Activated naive CD8-positive, alpha-beta T cell (primary cell): ENCODE results near the gene SLC1A3.

ENCODE experiments used
- H3K27ac Mint-ChIP-seq: one replicate; pipeline ENCODE4 v1.8.0; 2021; ENCODE audit warnings: mixed read lengths
- H3K27me3 Mint-ChIP-seq: one replicate; pipeline ENCODE4 v1.8.0; 2021; ENCODE audit warnings: mixed read lengths
- H3K36me3 Mint-ChIP-seq: one replicate; pipeline ENCODE4 v1.8.0; 2021; ENCODE audit warnings: mixed read lengths
- H3K4me1 Mint-ChIP-seq: one replicate; pipeline ENCODE4 v1.8.0; 2021; ENCODE audit warnings: low read depth, mixed read lengths
- H3K4me3 Mint-ChIP-seq: one replicate; pipeline ENCODE4 v1.8.0; 2021; ENCODE audit warnings: mild to moderate bottlenecking, mixed read lengths
- H3K9me3 Mint-ChIP-seq: one replicate; pipeline ENCODE4 v1.8.0; 2021; ENCODE audit warnings: low read depth, mixed read lengths

SLC1A3 gene

GRCh38 chr5:36666986-36667385, 60.6 kb downstream of the SLC1A3 start:
- no peaks in the 10 kb centered on the region for H3K9me3 Mint-ChIP-seq
- no peak overlapping the region for H3K4me3 Mint-ChIP-seq
- no peak overlapping the region for H3K27ac Mint-ChIP-seq
- no peaks in the 10 kb centered on the region for H3K4me1 Mint-ChIP-seq
- no peaks in the 10 kb centered on the region for H3K36me3 Mint-ChIP-seq
- H3K27me3 Mint-ChIP-seq: peaks cover 4% of the 10 kb centered on the region

GRCh38 chr5:36667824-36668223, 61.4 kb downstream of the SLC1A3 start:
- Mint-ChIP-seq H3K9me3 (no peaks in the 10 kb centered on the region), H3K27ac (no peak overlapping the region), H3K27me3 (peaks cover 4% of the 10 kb centered on the region), H3K36me3 (no peaks in the 10 kb centered on the region), H3K4me3 (no peak overlapping the region), H3K4me1 (no peaks in the 10 kb centered on the region)

GRCh38 chr5:36669015-36669651, 62.7 kb downstream of the SLC1A3 start:
- Mint-ChIP-seq H3K36me3 (no peaks in the 10 kb centered on the region), H3K9me3 (no peaks in the 10 kb centered on the region), H3K27me3 (peaks cover 1% of the 10 kb centered on the region), H3K4me3 (no peak overlapping the region), H3K27ac (no peak overlapping the region), H3K4me1 (no peaks in the 10 kb centered on the region)

DNA sequence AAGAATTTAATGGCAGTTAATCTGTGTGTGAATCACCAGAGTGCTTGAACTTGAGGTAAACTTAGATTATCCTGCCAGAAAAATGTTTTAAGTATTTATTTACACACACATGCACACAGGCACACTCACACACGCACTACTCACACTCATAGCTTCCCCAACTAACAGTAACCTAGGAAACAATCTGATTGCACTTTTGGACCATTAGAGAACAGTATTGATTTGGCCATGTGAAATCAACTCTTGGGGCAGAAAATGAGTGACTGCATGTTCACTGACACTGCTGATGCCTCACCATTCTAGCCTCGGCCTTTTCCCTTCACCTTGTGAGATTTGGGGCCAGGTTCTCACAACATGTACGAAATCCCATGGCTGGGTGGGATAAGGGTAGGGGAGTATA, 64.1 kb downstream of the SLC1A3 start:
- H3K36me3 Mint-ChIP-seq: no peaks in the 10 kb centered on the region
- H3K27ac Mint-ChIP-seq: no peak overlapping the region
- H3K27me3 Mint-ChIP-seq: peaks cover 1% of the 10 kb centered on the region
- H3K4me3 Mint-ChIP-seq: no peak overlapping the region
- H3K9me3 Mint-ChIP-seq: no peaks in the 10 kb centered on the region
- no peaks in the 10 kb centered on the region for H3K4me1 Mint-ChIP-seq

- Mint-ChIP-seq H3K27me3 (no peaks in the 10 kb centered on the region), H3K27ac (no peak overlapping the region)
These were observed 68.9 kb downstream of the SLC1A3 start for GRCh38 chr5:36675282-36675681.

GRCh38 chr5:36679221-36679989, 73.0 kb downstream of the SLC1A3 start:
- H3K9me3 Mint-ChIP-seq: no peaks in the 10 kb centered on the region
- H3K36me3 Mint-ChIP-seq: no peaks in the 10 kb centered on the region
- no peaks in the 10 kb centered on the region for H3K27me3 Mint-ChIP-seq
- H3K27ac Mint-ChIP-seq: no peak overlapping the region
- no peak overlapping the region for H3K4me3 Mint-ChIP-seq
- H3K4me1 Mint-ChIP-seq: no peaks in the 10 kb centered on the region

More at GRCh38 chr5:36675282-36675681, 68.9 kb downstream of the SLC1A3 start:
- Mint-ChIP-seq H3K4me3 (no peak overlapping the region), H3K9me3 (no peaks in the 10 kb centered on the region), H3K36me3 (no peaks in the 10 kb centered on the region), H3K4me1 (no peaks in the 10 kb centered on the region)

- Mint-ChIP-seq H3K4me3 (no peak overlapping the region), H3K36me3 (no peaks in the 10 kb centered on the region), H3K27ac (no peak overlapping the region), H3K27me3 (no peaks in the 10 kb centered on the region), H3K4me1 (no peaks in the 10 kb centered on the region), H3K9me3 (no peaks in the 10 kb centered on the region)
These were observed 73.7 kb downstream of the SLC1A3 start for GRCh38 chr5:36680066-36680465.

GRCh38 chr5:36681711-36682110, 75.3 kb downstream of the SLC1A3 start:
- H3K9me3 Mint-ChIP-seq: no peaks in the 10 kb centered on the region
- H3K4me3 Mint-ChIP-seq: no peak overlapping the region
- no peaks in the 10 kb centered on the region for H3K4me1 Mint-ChIP-seq
- H3K27ac Mint-ChIP-seq: no peak overlapping the region
- H3K27me3 Mint-ChIP-seq: no peaks in the 10 kb centered on the region
- H3K36me3 Mint-ChIP-seq: no peaks in the 10 kb centered on the region

GRCh38 chr5:36682499-36682898, 76.1 kb downstream of the SLC1A3 start:
- no peak overlapping the region for H3K4me3 Mint-ChIP-seq
- H3K4me1 Mint-ChIP-seq: no peaks in the 10 kb centered on the region
- no peaks in the 10 kb centered on the region for H3K27me3 Mint-ChIP-seq
- no peaks in the 10 kb centered on the region for H3K36me3 Mint-ChIP-seq
- H3K27ac Mint-ChIP-seq: no peak overlapping the region
- H3K9me3 Mint-ChIP-seq: no peaks in the 10 kb centered on the region

DNA sequence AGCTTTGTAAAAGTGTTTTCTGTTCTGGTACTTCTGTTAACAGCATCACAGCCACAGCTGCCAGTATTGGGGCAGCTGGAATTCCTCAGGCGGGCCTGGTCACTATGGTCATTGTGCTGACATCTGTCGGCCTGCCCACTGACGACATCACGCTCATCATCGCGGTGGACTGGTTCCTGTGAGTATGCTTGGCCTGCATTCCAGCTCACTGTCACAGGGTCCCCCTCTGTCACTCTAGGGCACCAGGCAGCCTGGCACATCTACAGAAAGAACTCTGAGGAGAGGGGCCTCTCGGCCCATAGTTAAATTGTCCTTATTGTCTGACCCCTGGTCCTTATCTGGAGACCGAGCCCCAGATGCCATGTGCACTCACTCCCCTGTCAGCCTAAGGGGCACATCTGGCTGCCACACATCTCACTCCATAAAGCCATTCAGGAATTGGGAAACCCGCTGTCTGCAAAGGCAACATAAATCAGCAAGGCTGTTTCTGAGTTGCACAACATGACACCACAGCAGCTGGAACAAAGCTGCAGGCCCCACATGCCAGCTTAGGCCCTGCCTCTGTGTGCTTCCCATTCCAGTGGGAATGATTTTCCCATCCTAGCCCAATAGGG, 77.5 kb downstream of the SLC1A3 start:
- Mint-ChIP-seq H3K4me1 (peaks cover 2% of the 10 kb centered on the region), H3K4me3 (no peak overlapping the region), H3K27me3 (peaks cover 4% of the 10 kb centered on the region), H3K27ac (no peak overlapping the region), H3K36me3 (no peaks in the 10 kb centered on the region), H3K9me3 (no peaks in the 10 kb centered on the region)

GRCh38 chr5:36685631-36686288, 79.4 kb downstream of the SLC1A3 start:
- Mint-ChIP-seq H3K4me3 (no peak overlapping the region), H3K4me1 (peaks cover 11% of the 10 kb centered on the region), H3K27me3 (peaks cover 7% of the 10 kb centered on the region), H3K27ac (no peak overlapping the region), H3K9me3 (no peaks in the 10 kb centered on the region), H3K36me3 (no peaks in the 10 kb centered on the region)

GRCh38 chr5:36686881-36687280, 80.5 kb downstream of the SLC1A3 start:
- peaks cover 17% of the 10 kb centered on the region for H3K4me1 Mint-ChIP-seq
- H3K9me3 Mint-ChIP-seq: no peaks in the 10 kb centered on the region
- H3K27me3 Mint-ChIP-seq: peaks cover 10% of the 10 kb centered on the region
- no peaks in the 10 kb centered on the region for H3K36me3 Mint-ChIP-seq
- H3K27ac Mint-ChIP-seq: no peak overlapping the region
- H3K4me3 Mint-ChIP-seq: no peak overlapping the region

DNA sequence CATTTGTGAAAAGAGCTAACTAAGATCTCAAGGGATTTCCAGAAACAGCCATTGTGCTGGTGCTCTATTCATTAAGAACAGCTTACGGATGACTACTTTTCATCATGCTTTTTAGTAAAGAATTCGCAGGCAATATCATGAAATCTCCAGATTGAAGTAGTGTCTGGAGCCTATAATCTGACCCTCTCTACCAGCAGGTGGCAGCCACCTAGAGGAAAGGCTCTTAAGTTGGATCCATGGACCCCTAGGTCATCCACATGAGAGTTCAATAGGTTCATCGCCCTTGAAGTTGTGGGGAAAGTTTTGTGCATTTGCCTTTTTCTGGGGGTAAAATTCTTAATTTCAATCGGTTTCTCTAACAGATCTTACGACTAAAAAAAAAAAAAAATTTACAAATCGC, 82.3 kb downstream of the SLC1A3 start:
- peaks cover 17% of the 10 kb centered on the region for H3K4me1 Mint-ChIP-seq
- H3K27ac Mint-ChIP-seq: no peak overlapping the region
- H3K4me3 Mint-ChIP-seq: peak overlapping the region; percentile 61
- no peaks in the 10 kb centered on the region for H3K36me3 Mint-ChIP-seq
- H3K9me3 Mint-ChIP-seq: no peaks in the 10 kb centered on the region
- H3K27me3 Mint-ChIP-seq: peaks cover 13% of the 10 kb centered on the region

DNA sequence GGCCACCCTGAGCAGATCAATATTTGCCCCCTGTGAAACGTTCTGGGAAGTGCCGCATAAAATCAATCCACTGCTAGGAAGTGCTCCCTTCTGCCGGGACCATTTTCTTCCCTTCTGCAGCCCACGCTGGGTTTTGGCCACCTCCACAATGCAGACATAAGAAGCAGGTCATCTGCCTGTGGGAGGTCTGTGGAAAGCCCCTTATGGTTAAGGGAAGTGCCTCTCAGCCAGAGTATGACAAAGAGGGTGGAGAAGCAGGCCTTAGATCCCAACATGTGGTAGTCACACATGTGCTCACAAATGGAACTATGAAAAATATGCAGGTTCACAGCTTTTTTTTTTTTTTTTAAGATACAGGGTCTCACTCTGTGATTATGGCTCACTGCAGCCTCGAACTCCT, 82.8 kb downstream of the SLC1A3 start:
- Mint-ChIP-seq H3K27ac (no peak overlapping the region), H3K27me3 (peaks cover 13% of the 10 kb centered on the region), H3K4me1 (peaks cover 17% of the 10 kb centered on the region), H3K4me3 (no peak overlapping the region), H3K36me3 (no peaks in the 10 kb centered on the region), H3K9me3 (no peaks in the 10 kb centered on the region)
